B cell (primary cell): ENCODE results near the gene ARL6IP4.

Source experiments
- EZH2 ChIP-seq: IDR thresholded peaks from 2 replicates; pipeline ENCODE4 v1.6.1; 2012; ENCODE audit warnings: borderline replicate concordance, low read depth, mild to moderate bottlenecking, moderate library complexity, low read length; ENCODE audit not compliant: insufficient read depth, poor library complexity, severe bottlenecking
- TF ChIP-seq, protein P1 (sequence below): fragments of 200-600 bp; IDR thresholded peaks from one replicate; pipeline ENCODE4 v1.8.0; 2022; ENCODE audit warnings: antibody characterized with exemption, mild to moderate bottlenecking

DNA sequence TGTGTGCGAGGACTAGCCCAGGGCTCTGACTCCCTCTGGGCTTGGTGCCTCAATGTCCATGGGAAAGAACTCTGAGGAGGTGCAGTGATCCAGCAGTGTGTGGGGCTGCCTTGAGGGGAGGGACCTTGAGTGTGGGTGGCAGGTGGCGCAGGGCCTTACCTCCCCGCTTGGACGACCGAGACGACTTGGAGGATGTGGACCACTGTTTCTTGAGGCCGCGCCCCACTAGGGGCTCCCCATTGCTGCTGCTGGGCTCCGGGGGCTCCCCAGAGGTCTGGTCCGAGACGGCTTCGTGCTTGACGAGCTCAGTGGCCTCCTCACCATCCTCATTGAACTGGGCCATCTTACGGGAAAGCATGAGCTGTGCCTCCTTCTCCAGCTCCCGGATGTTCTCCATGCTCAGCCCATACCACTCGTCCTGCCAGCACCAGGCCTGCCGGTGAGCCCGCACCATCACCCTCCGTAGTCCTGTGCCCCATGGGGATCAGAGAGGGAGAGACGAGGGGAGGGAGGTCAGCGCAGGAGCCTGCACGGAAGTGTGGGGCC is 24.7 kb downstream of the ARL6IP4 start:
- TF ChIP-seq, protein P1, sequence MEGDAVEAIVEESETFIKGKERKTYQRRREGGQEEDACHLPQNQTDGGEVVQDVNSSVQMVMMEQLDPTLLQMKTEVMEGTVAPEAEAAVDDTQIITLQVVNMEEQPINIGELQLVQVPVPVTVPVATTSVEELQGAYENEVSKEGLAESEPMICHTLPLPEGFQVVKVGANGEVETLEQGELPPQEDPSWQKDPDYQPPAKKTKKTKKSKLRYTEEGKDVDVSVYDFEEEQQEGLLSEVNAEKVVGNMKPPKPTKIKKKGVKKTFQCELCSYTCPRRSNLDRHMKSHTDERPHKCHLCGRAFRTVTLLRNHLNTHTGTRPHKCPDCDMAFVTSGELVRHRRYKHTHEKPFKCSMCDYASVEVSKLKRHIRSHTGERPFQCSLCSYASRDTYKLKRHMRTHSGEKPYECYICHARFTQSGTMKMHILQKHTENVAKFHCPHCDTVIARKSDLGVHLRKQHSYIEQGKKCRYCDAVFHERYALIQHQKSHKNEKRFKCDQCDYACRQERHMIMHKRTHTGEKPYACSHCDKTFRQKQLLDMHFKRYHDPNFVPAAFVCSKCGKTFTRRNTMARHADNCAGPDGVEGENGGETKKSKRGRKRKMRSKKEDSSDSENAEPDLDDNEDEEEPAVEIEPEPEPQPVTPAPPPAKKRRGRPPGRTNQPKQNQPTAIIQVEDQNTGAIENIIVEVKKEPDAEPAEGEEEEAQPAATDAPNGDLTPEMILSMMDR, result no peak
- no peak for TF ChIP-seq EZH2
